DMS153 treated with DMSO at 0.1 percent for 48 hours (cell line): ENCODE data around the gene COBLL1.
"Not testable (repeated sequence)": the region's sequence is repeated elsewhere in the genome, so short reads cannot be mapped to it uniquely, and the experiment has no call there.

ENCODE experiments used
- DNase-seq: peaks from one replicate; lab custom pipeline; 2025; ENCODE audit not compliant: unreplicated experiment; lab: John Stamatoyannopoulos, UW

COBLL1 gene

GRCh38 chr2:164722616-164723338, 118.8 kb downstream of the COBLL1 start:
- no peak for DNase-seq

GRCh38 chr2:164721430-164721829, 120.2 kb downstream of the COBLL1 start:
- DNase-seq, result no peak

GRCh38 chr2:164719996-164720941, 121.4 kb downstream of the COBLL1 start:
- no peak for DNase-seq

GRCh38 chr2:164717000-164717803, 124.4 kb downstream of the COBLL1 start:
- DNase-seq, result no peak

GRCh38 chr2:164714471-164714870, 127.2 kb downstream of the COBLL1 start:
- no peak for DNase-seq

GRCh38 chr2:164711766-164712138, 129.9 kb downstream of the COBLL1 start:
- no peak for DNase-seq

GRCh38 chr2:164710837-164711765, 130.5 kb downstream of the COBLL1 start:
- no peak for DNase-seq

GRCh38 chr2:164710252-164710836, 131.3 kb downstream of the COBLL1 start:
- not testable (repeated sequence) for DNase-seq

GRCh38 chr2:164706522-164706921, 135.1 kb downstream of the COBLL1 start:
- DNase-seq, result no peak

GRCh38 chr2:164705412-164706167, 136.0 kb downstream of the COBLL1 start:
- DNase-seq, result no peak

- no peak for DNase-seq
These were observed 137.5 kb downstream of the COBLL1 start for GRCh38 chr2:164703915-164704706.

- DNase-seq, result no peak
These were observed 140.1 kb downstream of the COBLL1 start for GRCh38 chr2:164701565-164701964.

GRCh38 chr2:164700390-164700789, 141.2 kb downstream of the COBLL1 start:
- DNase-seq, result no peak

GRCh38 chr2:164697688-164698461, 143.7 kb downstream of the COBLL1 start:
- DNase-seq, result peak; percentile 16

GRCh38 chr2:164696634-164697033, 145.0 kb downstream of the COBLL1 start:
- no peak for DNase-seq

- no peak for DNase-seq
These were observed 147.3 kb downstream of the COBLL1 start for GRCh38 chr2:164694275-164694695.

- DNase-seq, result no peak
These were observed 147.8 kb downstream of the COBLL1 start for GRCh38 chr2:164693834-164694233.

GRCh38 chr2:164693390-164693789, 148.2 kb downstream of the COBLL1 start:
- no peak for DNase-seq
